ENCODE measurements around the gene B4GALT1.

B4GALT1 gene

GRCh38 chr9:33167084-33167971 lies at the start of gene B4GALT1:
B4GALT1 (minus strand) TSS chr9:33167336; CDS start chr9:33167169, 167 bp downstream.
- no peak for FAIRE-seq

GRCh38 chr9:33211695-33212393 lies 44.7 kb upstream of the B4GALT1 start:
- FAIRE-seq, result no peak

- FAIRE-seq, result no peak
Measured at GRCh38 chr9:33210006-33210715, 43.0 kb upstream of the B4GALT1 start.

GRCh38 chr9:33209394-33209793 lies 42.3 kb upstream of the B4GALT1 start:
- FAIRE-seq, result no peak

- no peak for FAIRE-seq
Measured at GRCh38 chr9:33202552-33203201, 35.5 kb upstream of the B4GALT1 start.

GRCh38 chr9:33202018-33202417 lies 34.9 kb upstream of the B4GALT1 start:
- FAIRE-seq, result no peak

GRCh38 chr9:33198165-33198564 lies 31.0 kb upstream of the B4GALT1 start:
- no peak for FAIRE-seq

- no peak for FAIRE-seq
Measured at GRCh38 chr9:33197279-33198152, 30.4 kb upstream of the B4GALT1 start.

- FAIRE-seq, result no peak
Measured at GRCh38 chr9:33196736-33197135, 29.6 kb upstream of the B4GALT1 start.

- FAIRE-seq, result no peak
Measured at GRCh38 chr9:33193818-33194217, 26.7 kb upstream of the B4GALT1 start.

GRCh38 chr9:33192493-33193255 lies 25.5 kb upstream of the B4GALT1 start:
- no peak for FAIRE-seq

- no peak for FAIRE-seq
Measured at GRCh38 chr9:33190021-33190705, 23.0 kb upstream of the B4GALT1 start.

- no peak for FAIRE-seq
Measured at GRCh38 chr9:33189331-33189791, 22.2 kb upstream of the B4GALT1 start.

- FAIRE-seq, result no peak
Measured at GRCh38 chr9:33188711-33189110, 21.6 kb upstream of the B4GALT1 start.

- no peak for FAIRE-seq
Measured at GRCh38 chr9:33187519-33188218, 20.5 kb upstream of the B4GALT1 start.

- FAIRE-seq, result no peak
Measured at GRCh38 chr9:33186457-33187168, 19.5 kb upstream of the B4GALT1 start.

- no peak for FAIRE-seq
Measured at GRCh38 chr9:33185858-33186257, 18.7 kb upstream of the B4GALT1 start.

GRCh38 chr9:33185406-33185805 lies 18.3 kb upstream of the B4GALT1 start:
- no peak for FAIRE-seq

- FAIRE-seq, result no peak
Measured at GRCh38 chr9:33184963-33185362, 17.8 kb upstream of the B4GALT1 start.

Data from endometrium (tissue), 2 donors.